Type B pancreatic cell (in vitro differentiated cells): ENCODE results near the gene ABLIM1. TPM values are rescaled to one million over a fixed set of nuclear protein-coding genes. Genes with fewer than 3 reads are reported as not detected.
A peak's percentile ranks its signal among the peaks of the same experiment; 100 is the strongest.

Experiments
- DNase-seq: peaks from one replicate; pipeline ENCODE4 v3.0.0; 2021; ENCODE audit warnings: mixed read lengths; ENCODE audit not compliant: unreplicated experiment; ENCODE audit errors: extremely low spot score
- H3K27ac Mint-ChIP-seq: 2 replicates; pipeline ENCODE4 v1.8.0; 2021; ENCODE audit warnings: mild to moderate bottlenecking, mixed read lengths
- H3K27me3 Mint-ChIP-seq: 2 replicates; pipeline ENCODE4 v1.8.0; 2021; ENCODE audit warnings: mixed read lengths
- H3K36me3 Mint-ChIP-seq: 2 replicates; pipeline ENCODE4 v1.8.0; 2021; ENCODE audit warnings: mixed read lengths
- H3K4me1 Mint-ChIP-seq: one replicate; pipeline ENCODE4 v1.8.0; 2021; ENCODE audit warnings: mixed read lengths; ENCODE audit not compliant: unreplicated experiment
- H3K4me3 Mint-ChIP-seq: 2 replicates; pipeline ENCODE4 v1.8.0; 2021; ENCODE audit warnings: mild to moderate bottlenecking, mixed read lengths
- H3K9me3 Mint-ChIP-seq: 2 replicates; pipeline ENCODE4 v1.8.0; 2021; ENCODE audit warnings: mixed read lengths
- CTCF ChIP-seq: fragments of 200-600 bp; sonication (generic); conservative IDR thresholded peaks from 2 replicates; pipeline ENCODE4 v1.5.0; 2021; ENCODE audit warnings: antibody characterized with exemption, mild to moderate bottlenecking
- total RNA-seq: library from RNA; stranded (reverse); gene quantifications from 2 replicates; pipeline ENCODE4 v1.2.1, GENCODE V29; 2021; ENCODE audit warnings: low replicate concordance

The ABLIM1 gene
- total RNA-seq, 1 donor from 2014 or later = 77.7 TPM

DNA sequence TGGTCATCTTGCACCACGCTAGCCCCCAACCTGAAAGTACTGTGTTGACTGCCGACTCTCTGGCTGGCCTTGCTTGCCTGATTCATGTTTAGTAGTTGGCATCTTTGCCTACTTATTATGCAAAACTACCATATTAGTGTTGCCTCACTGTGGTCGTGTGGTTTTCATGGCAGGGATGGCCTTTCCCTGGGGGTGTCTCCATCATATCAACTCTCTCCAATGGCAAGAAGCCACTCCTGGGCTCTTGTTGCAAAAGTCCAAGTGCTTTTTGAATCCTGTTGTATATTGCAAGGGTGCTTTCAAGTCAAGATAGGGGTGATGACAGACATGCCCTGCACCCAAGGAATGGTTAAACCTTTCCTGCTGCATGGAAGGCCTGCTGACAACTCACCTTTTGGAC is 39.4 kb downstream of the ABLIM1 start:
- Mint-ChIP-seq H3K9me3 (peaks cover 9% of the 10 kb centered on the region), H3K36me3 (no peaks in the 10 kb centered on the region), H3K27me3 (no peaks in the 10 kb centered on the region), H3K27ac (no peak overlapping the region), H3K4me1 (peaks cover 22% of the 10 kb centered on the region), H3K4me3 (no peak overlapping the region)
- TF ChIP-seq CTCF = no peak
- no peak for DNase-seq

DNA sequence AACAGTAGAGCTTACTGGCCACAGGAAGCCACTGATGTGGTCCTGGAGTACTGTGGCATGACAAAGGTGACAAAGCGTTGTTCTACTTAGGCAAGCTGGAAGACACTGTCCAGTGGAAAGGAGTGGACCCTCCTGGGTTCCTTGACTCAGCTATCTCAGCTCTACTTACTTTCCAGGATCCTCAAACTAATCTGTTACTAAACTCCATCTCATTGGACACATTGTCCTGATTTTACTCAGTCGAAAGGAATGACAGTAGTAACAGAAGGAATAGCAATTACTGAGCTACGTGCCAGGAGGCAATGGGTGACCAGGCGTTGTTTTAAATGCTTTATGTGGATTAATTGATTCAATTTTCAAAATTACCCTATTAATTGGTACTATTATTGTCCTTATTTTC is 41.6 kb downstream of the ABLIM1 start:
- Mint-ChIP-seq H3K4me3 (no peak overlapping the region), H3K27ac (no peak overlapping the region), H3K4me1 (peaks cover 12% of the 10 kb centered on the region), H3K27me3 (no peaks in the 10 kb centered on the region), H3K36me3 (no peaks in the 10 kb centered on the region), H3K9me3 (peaks cover 6% of the 10 kb centered on the region)
- no peak for DNase-seq
- no peak for TF ChIP-seq CTCF

GRCh38 chr10:114616103-114616502 is 42.0 kb downstream of the ABLIM1 start:
- Mint-ChIP-seq H3K9me3 (peaks cover 6% of the 10 kb centered on the region), H3K27ac (no peak overlapping the region), H3K4me3 (no peak overlapping the region), H3K36me3 (no peaks in the 10 kb centered on the region), H3K27me3 (no peaks in the 10 kb centered on the region), H3K4me1 (peaks cover 12% of the 10 kb centered on the region)
- TF ChIP-seq CTCF = no peak
- no peak for DNase-seq

- peaks cover 6% of the 10 kb centered on the region for H3K9me3 Mint-ChIP-seq
- DNase-seq = no peak
- H3K27me3 Mint-ChIP-seq = no peaks in the 10 kb centered on the region
- TF ChIP-seq CTCF = no peak
- peak overlapping the region; percentile 73 for H3K27ac Mint-ChIP-seq
- H3K4me1 Mint-ChIP-seq = peaks cover 12% of the 10 kb centered on the region
- peak overlapping the region; percentile 56 for H3K4me3 Mint-ChIP-seq
- H3K36me3 Mint-ChIP-seq = no peaks in the 10 kb centered on the region
These were observed 42.5 kb downstream of the ABLIM1 start for GRCh38 chr10:114615600-114616007.

DNA sequence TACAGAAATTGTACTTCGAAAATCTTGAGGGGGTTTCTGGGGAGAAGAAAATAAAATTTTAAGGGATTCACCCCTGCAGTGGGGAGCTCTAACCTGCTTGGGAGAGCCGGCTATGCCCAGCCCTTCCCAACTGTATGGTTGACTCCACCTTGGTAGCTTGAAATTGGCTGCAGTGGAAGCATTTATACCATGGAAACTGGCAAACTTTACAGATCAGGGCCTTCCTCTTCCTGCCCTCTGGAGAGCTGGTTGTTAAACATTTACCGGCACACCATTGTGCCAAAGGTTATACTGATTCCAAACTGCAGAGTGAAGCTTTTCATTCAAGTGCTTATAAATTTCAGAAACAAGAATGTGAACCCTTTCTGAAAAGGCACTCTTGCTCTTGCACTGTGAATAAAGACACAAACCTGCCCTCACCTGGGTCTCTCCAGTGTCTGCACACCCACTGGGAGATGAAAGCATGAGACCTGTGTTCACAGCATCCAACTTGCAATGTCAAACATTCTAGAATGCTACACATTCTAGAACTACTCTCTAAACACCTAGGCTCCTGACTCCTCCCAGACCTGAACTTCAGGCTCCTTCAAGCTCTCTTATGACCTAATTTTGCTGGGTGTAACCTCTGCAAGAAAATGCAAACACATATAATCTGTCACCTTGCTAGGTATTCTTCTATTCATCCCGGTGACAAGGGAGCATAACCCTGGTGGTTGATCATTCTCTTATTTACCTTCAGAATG is 44.7 kb downstream of the ABLIM1 start:
- DNase-seq = no peak
- Mint-ChIP-seq H3K4me3 (peak overlapping the region; percentile 18), H3K36me3 (no peaks in the 10 kb centered on the region), H3K27me3 (no peaks in the 10 kb centered on the region), H3K9me3 (peaks cover 6% of the 10 kb centered on the region), H3K4me1 (peaks cover 12% of the 10 kb centered on the region), H3K27ac (peak overlapping the region; percentile 77)
- no peak for TF ChIP-seq CTCF
